ENCODE data around the gene DCST1.

GRCh38 chr1:155043793-155044192 is 10.2 kb downstream of the DCST1 start:
- TF ChIP-seq CTCF (conservative IDR thresholded peaks at IDR 0.05 in 1 of 2, IDR thresholded peaks at IDR 0.05 in 1 of 2; ENCODE audit: extremely low read depth in 1 of 2, insufficient read depth in 1 of 2, low read depth in 1 of 2, low read length in 2 of 2): no peak
- TF ChIP-seq EZH2 (IDR thresholded peaks at IDR 0.05; ENCODE audit: borderline replicate concordance, low read length): no peak

Data from mammary epithelial cell (primary cell).